ENCODE data around the gene HOXA10.
A peak's percentile ranks its signal among the peaks of the same experiment; 100 is the strongest.

The HOXA10 gene

GRCh38 chr7:27143023-27143949, 30.8 kb downstream of the HOXA10 start, which contains the start of gene HOXA5:
TSS of gene HOXA5 (minus strand) at chr7:27143681. CDS start at chr7:27143607, 74 bp downstream.
- DNase-seq = peak; percentile 51

- DNase-seq = no peak
Measured at GRCh38 chr7:27142580-27143022, 31.5 kb downstream of the HOXA10 start.

DNA sequence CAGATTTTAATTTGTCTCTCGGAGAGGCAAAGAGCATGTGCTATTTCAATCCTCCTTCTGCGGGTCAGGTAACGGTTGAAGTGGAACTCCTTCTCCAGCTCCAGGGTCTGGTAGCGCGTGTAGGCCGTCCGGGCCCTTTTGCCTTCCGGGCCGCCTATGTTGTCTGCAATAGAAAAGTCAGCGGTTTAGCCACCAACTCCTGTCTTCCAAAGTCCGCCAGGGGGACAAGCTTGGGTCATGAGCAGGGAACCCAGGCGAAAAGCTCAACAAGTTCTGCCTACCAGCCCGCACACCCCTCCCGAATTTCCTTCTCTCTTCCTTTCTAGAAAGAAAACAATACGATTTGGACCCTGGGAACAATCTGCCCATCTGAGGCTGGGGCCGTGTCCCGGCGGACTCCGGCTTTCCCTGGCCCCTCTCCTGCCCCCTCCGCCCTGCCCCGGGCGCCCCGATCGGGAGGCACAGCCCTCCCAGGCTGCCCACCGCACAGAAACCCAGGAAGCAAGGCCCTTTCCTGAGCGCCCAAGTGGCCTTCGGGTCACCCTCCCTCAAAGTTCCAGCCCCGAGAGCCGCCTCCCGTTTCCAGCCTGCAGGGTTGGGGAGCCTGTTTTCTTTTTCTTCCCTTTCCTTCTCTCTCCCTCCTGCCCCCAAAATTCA, 32.1 kb downstream of the HOXA10 start:
- DNase-seq = no peak

DNA sequence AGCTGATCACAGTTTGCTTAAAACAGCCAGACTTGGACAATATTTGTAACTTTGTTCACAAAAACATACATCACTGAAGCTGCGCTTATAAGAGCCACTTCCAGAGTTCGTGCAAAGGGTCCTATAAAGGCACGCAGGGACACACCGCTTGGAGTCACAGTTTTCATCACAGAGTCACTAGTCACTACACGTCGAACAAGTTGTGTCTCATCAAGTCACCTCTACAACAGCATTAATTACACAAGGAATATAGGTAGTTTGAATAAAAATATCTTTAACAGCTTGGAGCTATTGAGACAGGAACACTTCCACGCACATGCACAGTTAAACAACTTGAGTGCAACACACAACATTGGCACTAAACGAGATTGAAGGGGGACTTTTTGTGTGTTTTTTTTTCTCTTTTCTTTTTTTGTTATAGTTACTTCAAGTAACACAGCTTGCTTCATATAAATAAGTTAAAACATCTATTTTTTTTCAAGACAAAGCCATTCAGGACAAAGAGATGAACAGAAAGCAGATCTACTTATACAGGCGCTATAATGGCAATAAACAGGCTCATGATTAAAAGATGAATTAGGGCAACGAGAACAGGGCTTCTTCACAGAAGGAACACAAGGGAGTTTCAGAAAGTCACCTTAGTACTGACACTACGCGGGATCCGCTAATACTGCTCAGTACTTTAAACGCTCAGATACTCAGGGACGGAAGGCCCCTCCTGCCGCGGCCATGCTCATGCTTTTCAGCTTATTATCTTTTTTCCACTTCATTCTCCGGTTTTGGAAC, 32.8 kb downstream of the HOXA10 start:
- no peak for DNase-seq

GRCh38 chr7:27140126-27140857, 33.8 kb downstream of the HOXA10 start:
- DNase-seq = no peak

- no peak for DNase-seq
Measured at GRCh38 chr7:27139334-27140125, 34.6 kb downstream of the HOXA10 start.

GRCh38 chr7:27138985-27139333, 35.2 kb downstream of the HOXA10 start:
- DNase-seq = no peak

DNA sequence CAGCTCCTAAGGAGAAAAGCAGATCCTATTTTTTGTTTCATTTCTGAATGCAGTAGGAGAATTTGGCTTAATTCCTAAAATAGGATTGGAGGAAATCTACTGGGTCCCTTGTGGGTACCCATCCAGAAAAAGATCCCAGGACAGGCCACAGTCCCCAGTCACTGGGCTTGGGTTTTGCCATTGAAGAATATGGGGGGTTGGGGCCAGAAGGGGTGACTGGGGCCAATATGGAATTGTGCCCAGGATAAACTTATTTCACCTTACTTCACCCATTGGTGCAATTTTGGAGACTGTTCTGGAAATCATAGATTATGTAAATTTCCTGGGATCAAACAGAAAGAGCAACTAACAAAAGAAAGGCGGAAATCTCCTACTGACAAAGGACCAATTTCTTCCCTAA, 35.6 kb downstream of the HOXA10 start:
- DNase-seq = no peak

DNA sequence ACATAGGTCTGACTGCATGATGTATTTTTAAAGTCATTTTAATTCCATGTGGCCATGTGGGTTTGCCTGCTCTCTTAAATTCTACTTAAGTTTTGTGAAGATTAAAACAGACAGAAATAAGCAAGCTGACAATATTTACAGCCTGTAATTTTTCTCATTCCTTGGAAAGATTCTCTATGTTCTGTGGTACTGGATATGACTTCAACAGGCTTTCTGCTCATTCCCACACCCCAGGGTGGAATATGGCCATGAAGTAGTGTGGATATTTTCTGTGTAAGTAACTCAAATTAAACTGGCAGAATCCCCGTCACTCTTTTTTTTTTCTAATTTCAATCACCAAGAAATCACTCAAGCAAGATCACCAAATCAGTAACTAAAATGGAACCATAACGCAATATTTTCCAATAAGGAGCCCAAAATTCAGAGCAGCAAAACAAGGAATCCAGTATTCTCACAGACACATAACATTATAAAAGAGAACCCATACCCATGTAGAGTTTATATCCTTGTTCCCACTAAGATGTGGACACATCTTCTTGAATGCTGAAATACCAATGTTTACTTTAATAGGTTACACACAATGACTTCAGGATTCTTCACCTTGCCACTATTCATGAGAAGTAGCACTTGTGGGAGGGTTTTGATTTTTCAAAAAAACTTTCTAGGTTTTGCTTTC, 36.3 kb downstream of the HOXA10 start:
- no peak for DNase-seq

GRCh38 chr7:27134392-27134791, 39.7 kb downstream of the HOXA10 start:
- DNase-seq = no peak

GRCh38 chr7:27133409-27134231, 40.5 kb downstream of the HOXA10 start:
- no peak for DNase-seq

DNA sequence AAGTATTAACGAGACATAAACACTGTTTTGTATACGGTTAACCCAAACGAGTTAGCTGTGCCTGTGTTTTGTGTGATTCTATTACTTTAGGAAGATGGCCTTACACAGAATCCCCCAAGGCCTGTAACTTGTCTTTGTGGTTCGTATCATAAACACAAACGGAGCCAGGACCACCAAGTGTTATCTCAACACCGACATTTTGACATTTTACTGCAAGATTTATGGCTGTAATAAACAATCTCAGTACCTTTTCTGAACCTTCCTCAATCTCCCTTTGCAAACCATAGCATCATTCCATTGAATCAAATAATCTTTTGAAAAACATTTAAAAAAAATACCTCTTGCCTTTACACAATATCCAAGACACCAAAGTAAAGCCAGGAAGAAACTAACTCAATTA, 41.1 kb downstream of the HOXA10 start:
- DNase-seq = no peak

- DNase-seq = no peak
Measured at GRCh38 chr7:27132214-27132613, 41.9 kb downstream of the HOXA10 start.

- no peak for DNase-seq
Measured at GRCh38 chr7:27131390-27131819, 42.7 kb downstream of the HOXA10 start.

GRCh38 chr7:27130540-27131389, 43.4 kb downstream of the HOXA10 start, which contains the start of gene HOXA4:
TSS of gene HOXA4 (minus strand) at chr7:27130757. CDS start at chr7:27130733, 24 bp downstream.
- DNase-seq = peak; percentile 85

- DNase-seq = no peak
Measured at GRCh38 chr7:27129729-27130539, 44.2 kb downstream of the HOXA10 start.

DNA sequence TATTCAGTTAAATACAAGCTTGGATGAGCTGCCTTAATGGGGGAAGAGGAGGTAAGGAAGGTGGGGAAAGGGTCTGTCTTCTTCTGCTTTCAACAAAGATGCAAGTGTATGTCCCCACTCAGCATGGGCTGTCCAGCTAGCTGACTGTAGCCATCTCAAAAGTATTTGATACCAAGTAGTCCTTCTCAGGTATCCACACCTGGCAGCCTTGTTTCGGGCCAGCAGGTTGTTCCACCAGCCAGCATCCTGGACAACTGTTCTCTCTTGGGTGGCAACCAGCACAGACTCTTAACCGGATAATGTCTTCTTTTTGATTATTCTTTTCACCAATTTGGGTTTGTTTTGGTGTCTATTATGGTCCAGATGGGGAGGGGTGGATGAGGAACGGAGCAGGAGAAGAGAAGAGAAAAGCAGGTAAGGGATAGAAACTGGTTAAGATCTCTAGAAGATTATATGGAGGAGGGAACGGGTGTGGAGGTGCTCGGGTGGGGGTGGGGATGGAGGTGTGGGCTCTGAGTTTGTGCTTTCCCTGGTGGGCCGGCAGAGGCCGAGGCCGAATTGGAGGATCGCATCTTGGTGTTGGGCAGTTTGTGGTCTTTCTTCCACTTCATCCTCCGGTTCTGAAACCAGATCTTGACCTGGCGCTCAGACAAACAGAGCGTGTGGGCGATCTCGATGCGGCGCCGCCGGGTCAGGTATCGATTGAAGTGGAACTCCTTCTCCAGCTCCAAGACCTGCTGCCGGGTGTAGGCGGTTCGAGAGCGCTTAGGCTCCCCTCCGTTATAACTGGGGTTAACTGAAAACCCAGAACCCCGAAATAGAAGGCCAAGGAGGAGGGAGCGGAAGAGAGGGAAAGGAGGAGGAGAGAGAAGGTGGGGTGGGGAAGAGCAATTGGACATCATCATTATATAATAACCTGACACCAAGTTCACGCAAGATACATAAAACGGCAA, 45.1 kb downstream of the HOXA10 start:
- DNase-seq = no peak
